CD4-positive, alpha-beta T cell treated with Interleukin-1 beta for 1 hour (primary cell): ENCODE data around the gene PARD3B.

Source experiments
- DNase-seq, 2 donors: peaks; one replicate each; pipeline ENCODE4 v3.0.0-alpha.2; 2020 to 2022

The PARD3B gene

DNA sequence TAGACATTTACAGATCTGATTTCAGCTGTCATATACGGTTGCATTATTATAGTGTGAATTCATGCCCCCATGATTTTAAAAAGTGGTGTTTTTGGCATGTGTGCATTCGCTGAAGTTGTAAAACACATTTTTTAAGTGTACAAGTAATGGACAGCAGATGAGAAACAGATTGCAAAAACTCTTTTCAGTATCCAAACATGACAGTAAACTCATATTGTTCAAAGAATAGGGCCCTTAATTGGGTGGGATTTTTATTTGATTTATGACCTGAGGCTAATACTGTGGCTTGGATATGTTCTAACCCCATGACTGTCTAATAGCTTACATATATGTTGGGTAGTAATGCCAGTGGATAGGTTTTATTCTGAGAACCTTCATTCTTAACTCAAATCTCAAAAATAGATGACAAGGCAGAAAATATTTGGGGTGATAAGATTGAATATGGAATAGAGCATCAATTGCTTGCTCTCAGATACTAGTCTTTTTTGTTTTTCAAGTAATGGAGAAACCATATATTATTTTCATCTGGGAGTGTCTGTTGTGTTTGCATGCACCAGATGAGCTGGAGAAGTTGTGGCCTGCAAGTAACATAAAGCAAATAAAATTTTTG is 118.6 kb downstream of the PARD3B start:
- DNase-seq = no peak

DNA sequence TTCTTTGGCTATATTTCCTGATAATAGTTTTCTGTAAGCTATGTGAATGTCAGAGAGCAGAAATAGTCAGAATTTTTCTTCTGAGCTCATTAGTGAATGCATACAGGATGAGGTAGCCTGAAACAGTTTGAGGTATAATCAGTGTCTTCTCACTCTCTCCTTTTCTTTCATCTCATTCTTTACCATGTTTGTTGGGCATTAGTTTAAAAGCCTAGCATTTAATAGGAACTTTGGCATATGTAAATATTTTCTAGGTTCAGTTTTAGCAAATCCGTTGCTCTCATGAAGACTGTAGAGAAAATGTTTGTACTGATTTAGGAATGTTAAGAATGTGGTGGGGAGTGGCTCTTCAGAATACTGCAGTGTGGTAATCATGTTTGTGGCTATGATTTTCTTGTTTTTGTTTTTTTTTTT is 119.4 kb downstream of the PARD3B start:
- DNase-seq = no peak

DNA sequence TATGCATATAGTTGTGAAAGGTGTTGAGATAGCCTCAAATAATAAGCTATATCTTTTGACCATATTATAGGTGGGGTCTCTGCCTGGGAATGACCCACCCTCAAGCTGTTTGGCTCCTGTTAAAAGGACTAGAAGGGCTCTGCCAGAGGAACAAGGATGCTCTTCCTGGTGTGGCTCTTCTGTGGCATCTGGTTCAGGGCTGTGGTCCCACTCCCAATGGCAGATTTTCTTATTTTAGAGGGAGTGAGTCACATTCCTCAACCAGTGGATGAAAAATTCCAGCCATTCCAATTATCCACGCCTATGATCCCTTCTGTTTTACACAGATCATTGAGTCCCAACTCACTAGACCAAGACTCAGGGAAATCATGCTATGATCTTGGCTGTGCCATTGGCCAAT is 119.9 kb downstream of the PARD3B start:
- DNase-seq = no peak

DNA sequence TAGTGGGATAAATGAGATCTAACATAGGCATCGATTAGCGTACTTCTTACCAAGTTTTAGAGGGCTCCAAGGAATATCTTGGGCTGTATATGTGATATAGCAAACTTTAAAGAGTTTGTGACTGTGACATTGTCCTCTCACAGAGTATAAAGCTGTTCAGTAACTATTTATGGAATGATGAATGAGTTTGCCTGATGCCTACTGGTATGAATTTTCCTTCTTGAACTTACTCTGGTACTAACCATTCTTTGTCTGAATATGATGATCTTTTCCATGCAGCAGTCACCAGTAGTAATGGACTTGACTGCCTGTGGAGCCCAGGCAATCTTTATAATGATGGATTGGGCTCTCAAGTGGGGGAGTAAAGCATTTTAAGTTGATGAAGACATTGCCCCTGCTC is 120.5 kb downstream of the PARD3B start:
- DNase-seq = no peak

DNA sequence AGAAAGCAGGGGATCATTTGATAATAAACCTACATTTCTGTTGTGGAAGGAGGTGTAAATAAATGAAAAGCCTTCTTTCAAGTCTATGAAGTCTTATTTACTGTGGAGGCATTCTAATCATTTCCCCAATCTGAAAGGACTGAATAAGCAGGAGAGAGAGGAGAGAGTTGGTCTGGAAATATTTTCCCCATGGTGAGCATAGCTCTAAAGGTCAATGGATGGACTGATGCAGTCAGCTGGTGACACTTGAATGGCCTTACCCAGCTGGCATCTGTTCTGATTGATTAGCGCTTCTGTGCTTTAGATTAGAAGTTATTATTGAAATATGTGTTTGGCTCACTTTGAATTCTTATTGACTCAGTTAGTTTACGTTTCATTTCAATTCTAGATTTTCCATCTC is 122.7 kb downstream of the PARD3B start:
- no peak for DNase-seq

DNA sequence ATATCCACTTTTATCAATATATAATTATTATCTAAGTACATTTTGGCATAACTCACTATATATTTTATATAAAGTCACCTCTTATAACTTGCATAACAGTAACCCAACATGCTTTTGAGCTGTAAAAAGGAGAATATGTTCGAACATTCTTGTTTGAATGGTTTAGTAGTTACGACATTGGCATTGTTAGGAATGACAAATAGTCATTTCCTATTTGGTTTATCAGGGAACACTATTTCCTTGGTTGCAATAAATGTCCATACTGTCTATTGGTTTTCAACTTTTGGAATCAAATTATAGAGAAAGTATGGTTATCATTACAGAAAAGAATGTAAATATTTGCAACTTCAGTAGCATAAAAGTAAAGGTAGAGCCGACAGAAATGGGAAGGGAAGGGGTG is 124.1 kb downstream of the PARD3B start:
- no peak for DNase-seq

DNA sequence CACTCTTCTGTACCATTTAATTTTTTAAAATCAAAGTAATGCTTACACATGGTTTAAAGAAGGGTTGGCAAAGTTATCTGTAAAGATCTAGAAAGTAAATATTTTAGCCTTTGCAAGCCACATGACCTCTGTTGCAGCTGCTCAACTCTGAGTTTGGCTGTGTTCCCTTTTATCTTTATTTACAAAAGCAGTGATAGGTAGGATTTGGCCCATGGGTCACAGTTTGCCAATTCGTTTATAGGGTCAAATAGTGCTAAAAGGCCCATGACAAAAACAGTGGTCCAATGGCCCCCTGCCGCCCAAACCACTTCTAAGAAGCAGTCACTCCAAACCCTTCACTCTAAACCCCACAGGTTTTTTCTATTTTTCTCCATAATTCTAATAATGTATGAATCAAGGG is 124.8 kb downstream of the PARD3B start:
- no peak for DNase-seq

DNA sequence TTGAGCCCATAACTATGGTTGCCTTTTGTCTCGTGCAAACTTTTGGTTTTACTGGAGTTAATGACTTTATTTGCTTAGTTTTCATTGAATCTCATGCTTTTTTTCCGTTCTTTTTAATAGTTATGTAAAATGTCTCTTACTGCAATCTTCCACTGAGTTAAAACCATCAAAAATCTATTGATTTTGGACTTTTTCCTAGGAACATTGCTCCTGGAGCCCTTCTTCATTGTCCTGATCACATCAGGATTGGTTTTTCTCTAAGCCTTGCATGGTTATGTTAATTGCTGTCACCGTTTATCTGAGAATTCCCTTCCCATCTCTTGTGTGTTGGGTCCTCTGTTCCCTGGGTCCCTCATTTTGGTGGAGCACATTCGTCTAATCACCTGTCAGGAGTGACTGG is 125.5 kb downstream of the PARD3B start:
- no peak for DNase-seq

DNA sequence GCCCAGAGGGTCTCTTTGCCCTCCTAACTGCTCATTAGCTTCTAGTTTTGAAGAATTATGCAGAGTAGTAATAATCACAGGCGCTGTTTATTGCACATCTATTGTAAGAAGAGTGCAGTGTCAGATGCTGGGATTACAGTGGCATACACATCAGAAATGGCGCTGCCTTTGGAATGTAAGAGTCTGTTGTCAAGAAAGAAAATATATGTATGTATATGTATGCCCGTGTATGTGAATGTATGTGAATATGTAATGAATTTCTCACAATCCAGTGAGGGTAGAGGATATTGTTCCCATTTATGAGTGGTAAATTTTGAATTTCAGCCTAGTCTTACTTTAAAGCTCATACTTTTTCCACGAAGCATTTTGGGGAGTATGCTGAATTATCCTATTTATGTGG is 127.5 kb downstream of the PARD3B start:
- no peak for DNase-seq

DNA sequence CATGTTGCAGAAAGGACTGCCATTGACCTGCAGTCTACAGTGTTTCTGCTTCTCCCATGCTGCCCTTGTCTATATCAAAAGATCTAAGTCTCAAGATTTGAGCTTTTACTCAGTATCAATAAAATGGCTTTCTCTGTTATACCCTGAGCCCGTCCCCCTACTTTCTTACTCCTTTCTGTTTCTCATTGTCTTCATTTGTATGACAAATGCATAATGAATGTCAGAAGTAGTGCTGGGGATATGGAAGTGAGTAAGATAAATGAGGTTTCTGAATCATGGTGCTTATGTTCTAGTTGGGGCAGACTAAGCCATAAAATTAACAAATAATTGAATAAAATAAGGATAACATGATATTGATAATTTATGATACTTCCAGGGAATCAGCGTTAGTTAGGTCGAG is 128.6 kb downstream of the PARD3B start:
- DNase-seq = no peak

DNA sequence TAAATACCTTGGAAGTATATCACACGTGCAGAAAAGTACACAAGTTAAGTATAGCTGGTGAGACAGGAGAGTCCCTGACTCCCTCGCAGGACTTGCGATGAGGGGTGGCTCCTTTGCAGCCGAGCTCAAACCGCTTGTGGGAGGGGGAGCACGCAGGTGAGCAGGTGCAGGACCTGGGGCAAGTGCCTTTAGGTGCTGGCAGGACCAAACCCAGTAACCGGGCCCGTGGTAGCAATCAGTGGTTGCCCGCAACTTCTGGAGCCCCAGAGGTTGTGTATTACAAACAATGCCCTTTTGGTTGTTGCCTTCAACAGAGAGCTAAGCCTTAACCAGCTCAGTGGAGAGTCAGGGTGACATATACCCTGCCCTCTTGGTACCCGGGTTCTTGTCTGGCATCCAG is 132.8 kb downstream of the PARD3B start:
- DNase-seq = no peak

DNA sequence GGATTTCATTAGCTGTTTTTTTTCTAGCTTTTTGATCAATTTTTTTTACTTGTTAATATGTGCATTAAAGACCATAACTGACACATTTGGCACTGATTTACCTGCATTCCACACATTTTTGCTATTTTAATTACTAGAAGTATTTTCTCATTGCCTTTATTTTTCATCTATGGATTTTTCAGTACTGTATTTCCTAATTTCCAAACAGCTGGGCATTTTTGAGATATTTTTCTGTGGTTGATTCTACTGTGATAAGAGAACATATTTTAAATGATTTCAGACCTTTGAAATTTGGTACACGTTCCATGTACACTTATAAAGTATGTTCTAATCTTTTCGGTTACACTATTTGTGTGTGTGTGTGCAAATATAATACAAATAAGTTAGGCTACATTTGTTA is 135.3 kb downstream of the PARD3B start:
- no peak for DNase-seq

DNA sequence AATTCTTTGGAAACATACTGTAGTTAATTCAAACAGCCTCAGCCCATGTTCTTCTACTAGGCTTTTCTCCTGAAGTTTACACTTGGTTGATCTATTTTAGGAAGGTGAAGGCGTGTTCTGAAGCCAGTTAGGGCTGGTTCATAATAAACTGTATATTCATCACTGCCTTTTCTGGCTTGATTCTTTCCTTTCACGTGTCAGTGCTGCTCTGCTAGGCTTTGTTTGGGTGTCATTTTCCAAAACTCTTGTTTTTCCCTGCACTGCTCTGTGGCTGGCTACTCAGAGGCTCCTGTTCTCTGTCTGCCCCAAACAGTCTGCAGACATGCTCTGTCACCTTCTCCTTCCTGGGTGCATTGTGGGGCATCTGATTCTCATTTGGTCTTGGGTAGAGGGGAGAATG is 136.1 kb downstream of the PARD3B start:
- no peak for DNase-seq

DNA sequence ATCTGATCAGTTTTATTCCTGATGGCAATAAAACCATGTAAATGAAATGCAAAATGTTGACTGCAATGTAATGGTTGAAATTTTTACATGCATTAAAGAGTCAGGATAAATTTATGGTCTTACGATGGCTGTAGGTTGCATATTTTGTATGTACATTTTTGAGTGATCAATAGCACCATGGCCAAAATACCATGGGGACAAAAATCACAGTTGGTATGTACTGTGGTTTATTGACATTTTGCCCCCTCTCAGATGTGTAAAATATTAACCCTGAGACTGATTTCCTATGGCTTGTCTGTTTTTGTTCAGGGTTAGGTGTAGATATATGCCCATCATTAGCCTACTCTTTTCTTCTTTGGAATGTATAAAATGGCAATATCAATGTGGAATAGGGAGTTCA is 138.1 kb downstream of the PARD3B start:
- no peak for DNase-seq

DNA sequence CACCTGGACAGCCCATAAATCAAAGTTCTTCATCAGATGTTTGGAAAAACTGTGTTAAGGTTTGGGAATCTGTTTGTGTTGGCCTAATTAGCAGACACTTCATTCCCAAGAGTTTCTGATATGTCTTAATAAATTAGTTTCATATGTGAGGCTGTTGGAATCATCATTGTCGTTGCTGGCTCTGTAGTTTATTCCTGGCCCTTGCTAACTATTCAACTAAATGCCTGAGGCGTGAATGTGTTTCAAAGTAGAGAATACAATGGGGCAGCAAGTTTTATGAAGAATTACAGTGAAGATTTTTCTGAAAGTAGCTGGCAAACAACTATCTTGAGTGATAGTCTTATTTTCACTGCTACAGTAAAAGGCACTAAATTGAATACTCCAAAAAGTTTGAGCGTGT is 141.1 kb downstream of the PARD3B start:
- DNase-seq = no peak

DNA sequence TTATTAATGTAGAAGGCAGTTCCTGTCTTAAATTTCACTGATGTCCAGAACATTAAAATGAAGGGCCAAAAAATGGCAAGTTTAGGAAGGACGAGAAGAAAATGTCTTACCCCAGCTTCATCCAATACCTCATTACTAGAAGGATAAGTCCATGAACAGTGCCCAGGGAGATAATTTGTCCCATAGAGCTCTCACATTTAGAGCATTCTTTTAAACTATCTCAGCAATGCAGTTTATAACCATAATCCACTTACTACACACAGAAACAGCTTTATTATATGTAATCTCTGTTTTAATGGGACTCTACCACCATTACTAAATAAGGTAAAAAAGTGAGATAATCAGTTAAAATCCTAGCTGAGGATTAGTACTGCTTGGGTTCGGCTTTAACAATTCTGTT is 142.5 kb downstream of the PARD3B start:
- no peak for DNase-seq

DNA sequence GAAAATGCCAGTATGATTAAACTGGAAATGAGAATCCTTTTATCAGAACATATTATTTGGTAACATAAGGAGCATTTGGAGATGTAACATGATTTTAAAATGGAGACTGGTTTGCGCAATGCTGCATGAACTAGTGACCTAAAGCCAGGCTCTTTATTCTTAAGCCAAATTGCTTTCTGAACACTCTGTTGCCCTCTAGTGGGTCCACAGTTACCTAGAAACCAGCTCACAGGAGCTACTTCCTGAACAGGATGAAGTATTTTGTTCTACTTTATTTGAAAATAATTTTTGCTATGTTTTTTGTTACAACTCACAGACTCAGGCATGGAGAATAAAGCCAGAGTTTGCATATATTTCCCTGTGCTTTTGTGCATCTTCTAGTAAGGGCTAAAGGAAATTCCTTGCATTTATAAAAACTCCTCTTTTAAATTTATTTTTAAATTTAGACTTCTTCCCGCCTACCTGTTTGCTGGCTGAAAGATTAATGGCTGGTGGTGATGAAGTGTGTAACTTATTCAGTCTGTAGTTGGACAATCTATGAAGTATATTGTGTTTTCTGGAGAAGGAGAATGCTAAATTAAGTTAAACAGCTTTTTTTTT is 146.7 kb downstream of the PARD3B start:
- DNase-seq = peak in 1 of 2 donors; percentile 29

DNA sequence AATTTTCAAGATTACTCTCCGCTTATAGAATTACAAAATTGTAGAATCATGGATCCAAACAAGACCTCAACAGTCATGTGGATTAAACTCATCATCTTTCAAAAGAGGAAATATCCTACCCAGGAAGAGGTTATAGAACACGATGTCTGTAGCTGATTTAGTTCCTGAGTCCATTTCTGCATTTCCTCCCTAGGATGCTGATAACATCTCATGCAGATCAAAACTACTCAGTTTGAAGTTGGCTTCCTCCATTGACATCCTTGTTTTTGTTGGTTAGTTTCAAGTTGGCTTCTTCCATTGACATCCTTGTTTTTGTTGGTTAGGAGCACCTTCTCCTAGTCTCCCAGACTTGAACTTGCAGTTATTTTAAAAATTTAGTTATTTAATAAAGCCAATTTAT is 147.5 kb downstream of the PARD3B start:
- no peak for DNase-seq

DNA sequence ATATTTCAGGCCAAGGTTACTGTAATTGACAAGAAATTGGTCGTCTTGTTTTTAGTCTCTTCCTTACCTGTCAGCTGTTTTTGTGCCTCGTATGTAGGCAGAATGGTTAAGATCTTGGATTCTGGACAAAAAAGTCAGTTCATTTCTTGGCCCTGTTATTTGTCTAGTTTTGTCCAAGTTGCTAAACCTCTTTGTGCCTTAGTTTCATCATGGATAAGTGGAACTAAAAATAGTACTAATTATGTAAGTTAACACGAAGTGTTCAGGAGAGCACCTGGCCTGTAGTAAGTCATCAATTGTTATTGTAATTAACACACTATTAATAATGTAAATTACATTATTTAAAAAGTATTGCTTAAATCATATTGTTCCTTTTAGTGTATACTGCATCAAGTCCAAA is 148.0 kb downstream of the PARD3B start:
- DNase-seq = no peak

DNA sequence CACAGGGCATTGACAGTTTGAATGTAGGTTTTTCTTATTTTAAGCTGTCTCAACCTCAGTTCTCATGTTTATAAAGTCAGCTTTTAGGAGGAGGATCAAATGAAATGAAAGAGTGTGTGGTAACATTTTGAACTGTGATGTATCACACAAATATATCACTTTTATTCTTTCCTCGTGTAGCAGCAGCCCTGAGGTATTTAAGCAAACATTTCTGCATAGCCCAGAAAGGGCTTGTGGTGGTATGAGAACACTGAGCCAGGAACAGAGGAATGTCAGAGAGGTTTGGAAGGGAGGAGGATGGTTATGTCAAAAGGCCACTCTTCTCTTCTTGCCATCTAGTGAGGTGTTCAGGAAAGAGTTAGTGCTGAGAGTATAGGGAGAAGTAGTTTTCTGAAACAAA is 150.2 kb downstream of the PARD3B start:
- no peak for DNase-seq

DNA sequence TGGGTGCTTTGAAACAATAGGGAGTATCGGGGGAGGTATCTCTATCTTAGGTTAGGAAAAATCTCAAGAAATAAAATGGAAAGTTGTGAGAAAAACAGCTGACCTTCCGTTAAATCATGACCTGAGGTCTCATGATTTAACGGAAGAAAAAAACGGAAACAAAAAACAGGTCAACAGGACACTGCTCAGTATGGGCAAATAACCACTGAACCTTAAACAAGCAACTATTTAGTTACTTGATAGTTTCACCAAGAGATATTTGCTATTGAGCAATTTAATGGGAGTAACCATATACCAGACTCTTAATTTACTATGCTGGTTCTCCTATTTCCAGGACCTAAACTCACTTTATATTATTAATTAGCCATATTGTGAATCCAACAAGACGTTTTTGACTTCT is 150.8 kb downstream of the PARD3B start:
- DNase-seq = no peak

DNA sequence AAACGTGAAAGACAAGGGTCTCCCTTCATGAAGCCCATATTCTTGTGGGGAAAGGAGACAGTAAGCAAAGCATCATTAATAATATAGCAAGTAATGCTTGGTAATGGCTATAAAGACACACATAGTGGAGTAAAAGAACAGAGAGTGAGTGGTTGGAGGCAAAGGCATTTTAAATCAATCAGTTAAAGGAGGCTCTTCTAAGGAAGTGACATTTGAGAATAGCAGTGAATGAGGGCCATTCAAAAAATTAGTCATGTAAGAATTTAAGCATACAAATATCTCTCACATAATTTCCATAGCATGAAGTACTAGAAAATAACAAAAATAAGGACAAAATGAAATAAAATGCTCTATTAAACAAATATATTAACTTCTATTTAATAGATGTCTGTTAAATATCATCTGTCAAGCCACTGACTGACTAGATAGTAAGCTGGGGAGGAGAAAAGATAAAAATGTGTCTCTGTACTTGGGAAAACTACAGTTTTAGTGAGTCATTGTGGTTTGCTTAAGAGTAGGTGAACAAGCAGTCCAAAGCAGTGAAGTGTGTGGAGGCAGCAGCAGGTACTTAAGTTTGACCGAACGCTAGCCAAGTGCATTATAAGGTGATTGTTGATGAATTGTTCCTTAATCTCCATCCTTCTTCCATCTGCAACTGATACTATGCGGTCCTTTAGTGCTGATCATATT is 160.1 kb downstream of the PARD3B start:
- DNase-seq = no peak

DNA sequence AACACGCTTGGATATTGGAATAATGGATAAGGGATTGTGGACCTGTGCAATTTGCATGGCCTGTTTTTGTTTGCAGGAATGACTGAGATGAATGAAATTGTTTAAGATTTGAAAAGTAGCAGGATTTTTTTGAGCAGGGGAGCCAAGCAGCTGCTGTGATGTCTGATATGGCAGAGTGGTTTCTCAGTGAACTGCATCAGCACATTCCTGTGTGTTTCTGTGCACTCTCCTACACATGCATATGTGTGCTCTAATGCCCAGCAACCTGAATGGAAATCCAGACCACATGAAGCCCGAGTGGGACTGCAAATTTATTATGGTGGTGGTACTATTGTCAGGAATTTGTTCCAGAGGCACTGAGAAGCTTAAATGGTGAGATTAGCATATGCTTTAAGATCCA is 161.7 kb downstream of the PARD3B start:
- no peak for DNase-seq

DNA sequence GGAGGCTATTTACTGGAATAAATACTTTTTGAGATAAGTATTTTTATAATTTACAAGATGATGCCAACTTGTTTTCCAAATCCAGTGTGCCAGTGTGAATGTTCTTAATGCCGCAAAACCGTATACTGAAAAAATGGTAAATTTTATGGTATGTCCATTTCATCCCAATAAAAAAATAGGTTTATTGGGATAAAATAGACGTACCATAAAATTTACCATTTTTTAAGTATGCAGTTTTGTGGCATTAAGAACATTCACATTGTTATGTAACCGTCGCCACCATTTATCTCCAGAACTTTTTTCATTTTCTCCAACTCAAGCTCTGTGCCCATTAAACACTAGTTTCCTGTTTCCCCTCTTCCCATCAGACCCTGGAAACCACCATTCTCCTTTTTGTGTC is 167.9 kb downstream of the PARD3B start:
- DNase-seq = no peak

DNA sequence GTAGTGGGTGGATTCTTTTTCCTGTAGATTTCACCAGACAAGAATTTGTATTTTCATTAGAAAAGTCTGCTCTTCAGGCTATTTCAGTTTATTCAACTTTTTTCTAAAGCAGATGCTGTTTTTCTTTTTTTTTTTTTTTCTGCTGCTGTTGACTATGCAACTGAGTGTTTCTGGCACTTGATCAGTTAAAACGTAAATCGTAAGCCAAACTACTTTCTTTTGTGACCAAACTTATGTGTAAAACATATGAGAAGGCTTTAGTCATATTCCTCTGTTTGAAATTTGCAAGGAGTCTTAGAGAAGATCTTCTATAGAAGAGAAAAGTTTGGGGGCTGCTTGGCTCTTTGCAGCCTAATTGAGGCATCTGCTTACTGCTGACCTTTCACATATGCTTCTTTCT is 170.1 kb downstream of the PARD3B start:
- DNase-seq = no peak
